DND-41 (cell line): Measurements from ENCODE around the gene CYP2W1.

Experiments
- ATAC-seq: fragments of 200-7000 bp; cut with Tn5 transposase; 3 replicates; pipeline ENCODE4 v1.9.1; 2021; ENCODE audit warnings: low read depth; ENCODE audit not compliant: insufficient read depth
- DNase-seq: peaks from one replicate; pipeline ENCODE4 v3.0.0-alpha.2; 2020
- H2AFZ ChIP-seq: 2 replicates; pipeline ENCODE4 v1.6.0; 2012; ENCODE audit warnings: low read depth, low read length
- H3K27ac ChIP-seq: 2 replicates; pipeline ENCODE4 v1.5.1; 2012; ENCODE audit warnings: low read length, inconsistent platforms
- H3K27me3 ChIP-seq: fragments of 200-600 bp; sonication (generic); 2 replicates; pipeline ENCODE4 v1.6.0; 2012; ENCODE audit warnings: low read length, mild to moderate bottlenecking, inconsistent platforms; ENCODE audit not compliant: insufficient read depth, poor library complexity
- H3K36me3 ChIP-seq: 2 replicates; pipeline ENCODE4 v1.5.1; 2012; ENCODE audit warnings: low read length, inconsistent platforms; ENCODE audit not compliant: insufficient read depth
- H3K4me1 ChIP-seq: 2 replicates; pipeline ENCODE4 v1.5.1; 2012; ENCODE audit warnings: mild to moderate bottlenecking, low read length; ENCODE audit not compliant: insufficient read depth
- H3K4me2 ChIP-seq: 2 replicates; pipeline ENCODE4 v1.6.0; 2012; ENCODE audit warnings: mild to moderate bottlenecking, moderate library complexity, low read length, inconsistent platforms; ENCODE audit not compliant: insufficient read depth
- H3K4me3 ChIP-seq, 2 experiments: fragments of 200-600 bp in 1 of 2; shearing (Covaris generic) in 1 of 2; 2 replicates each; pipeline ENCODE4 v1.5.1; 2012 to 2016; ENCODE audit warnings: inconsistent platforms in 2 of 2, low read length in 2 of 2, mild to moderate bottlenecking in 2 of 2, low read depth in 1 of 2, moderate library complexity in 1 of 2
- H3K79me2 ChIP-seq: 2 replicates; pipeline ENCODE4 v1.6.0; 2012; ENCODE audit warnings: low read length, inconsistent platforms; ENCODE audit not compliant: insufficient read depth
- H3K9ac ChIP-seq: 2 replicates; pipeline ENCODE4 v1.6.0; 2012; ENCODE audit warnings: low read depth, mild to moderate bottlenecking, inconsistent platforms, low read length, moderate library complexity
- H3K9me3 ChIP-seq: 2 replicates; pipeline ENCODE4 v1.5.1; 2012; ENCODE audit warnings: low read length, moderate library complexity, mild to moderate bottlenecking, inconsistent platforms; ENCODE audit not compliant: insufficient read depth, severe bottlenecking
- H4K20me1 ChIP-seq: 2 replicates; pipeline ENCODE4 v1.6.0; 2012; ENCODE audit warnings: low read length; ENCODE audit not compliant: insufficient read depth
- EZH2 ChIP-seq: IDR thresholded peaks from 3 replicates; pipeline ENCODE4 v1.6.1; 2012; ENCODE audit warnings: borderline replicate concordance, low read depth, mild to moderate bottlenecking, moderate library complexity, low read length, inconsistent platforms; ENCODE audit not compliant: severe bottlenecking
- TF ChIP-seq, protein P1 (sequence below): IDR thresholded peaks from 2 replicates; pipeline ENCODE4 v1.5.1; 2012; ENCODE audit warnings: borderline replicate concordance, low read length, moderate library complexity, mild to moderate bottlenecking; ENCODE audit not compliant: poor library complexity, severe bottlenecking; ENCODE audit errors: extremely low read depth

CYP2W1 gene

DNA sequence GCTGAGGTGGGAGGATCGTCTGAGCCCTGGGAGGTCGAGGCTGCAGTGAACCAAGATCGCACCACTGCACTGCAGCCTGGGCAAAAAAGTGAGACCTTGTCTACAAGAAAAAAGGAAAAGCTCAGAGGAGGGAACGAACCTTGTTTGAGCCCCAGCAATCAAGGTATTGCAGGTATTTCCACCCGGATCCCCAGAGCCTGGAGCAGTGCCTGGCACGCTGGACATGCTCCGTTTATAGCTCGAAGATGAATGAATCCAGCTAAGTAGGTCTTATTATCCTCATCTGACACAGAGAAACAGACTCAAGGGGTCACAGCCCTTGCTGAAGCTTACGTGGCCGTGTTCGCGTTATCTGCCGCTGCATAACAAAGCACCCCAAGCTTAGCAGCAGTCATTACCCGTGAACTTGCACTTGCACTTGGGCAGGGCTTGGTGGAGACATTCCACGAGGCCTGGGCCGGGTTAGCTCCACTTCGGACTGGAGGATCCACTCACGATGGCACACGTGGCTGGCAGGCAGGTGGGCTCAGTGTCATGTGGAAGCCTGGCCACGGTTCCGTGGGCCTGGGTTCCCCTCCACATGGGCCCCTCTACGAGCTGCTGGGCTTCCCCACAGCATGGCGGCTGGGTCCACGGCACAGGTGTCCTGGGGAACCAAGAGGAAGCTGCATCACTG is 4.4 kb upstream of the CYP2W1 start:
- Histone ChIP-seq H4K20me1 (peaks cover 16% of the 10 kb centered on the region), H3K36me3 (no peaks in the 10 kb centered on the region; the same call in 1 of the 2 replicates), H3K4me2 (no peak overlapping the region), H3K79me2 (peaks cover 18% of the 10 kb centered on the region), H3K27me3 (no peaks in the 10 kb centered on the region), H3K9ac (no peak overlapping the region), H3K27ac (no peak overlapping the region), H3K4me3 (no peak overlapping the region), H2AFZ (no peak overlapping the region), H3K9me3 (no peaks in the 10 kb centered on the region), H3K4me1 (peaks cover 14% of the 10 kb centered on the region)
- ATAC-seq: no peak
- no peak for DNase-seq
- no peak for TF ChIP-seq EZH2
- TF ChIP-seq, protein P1, sequence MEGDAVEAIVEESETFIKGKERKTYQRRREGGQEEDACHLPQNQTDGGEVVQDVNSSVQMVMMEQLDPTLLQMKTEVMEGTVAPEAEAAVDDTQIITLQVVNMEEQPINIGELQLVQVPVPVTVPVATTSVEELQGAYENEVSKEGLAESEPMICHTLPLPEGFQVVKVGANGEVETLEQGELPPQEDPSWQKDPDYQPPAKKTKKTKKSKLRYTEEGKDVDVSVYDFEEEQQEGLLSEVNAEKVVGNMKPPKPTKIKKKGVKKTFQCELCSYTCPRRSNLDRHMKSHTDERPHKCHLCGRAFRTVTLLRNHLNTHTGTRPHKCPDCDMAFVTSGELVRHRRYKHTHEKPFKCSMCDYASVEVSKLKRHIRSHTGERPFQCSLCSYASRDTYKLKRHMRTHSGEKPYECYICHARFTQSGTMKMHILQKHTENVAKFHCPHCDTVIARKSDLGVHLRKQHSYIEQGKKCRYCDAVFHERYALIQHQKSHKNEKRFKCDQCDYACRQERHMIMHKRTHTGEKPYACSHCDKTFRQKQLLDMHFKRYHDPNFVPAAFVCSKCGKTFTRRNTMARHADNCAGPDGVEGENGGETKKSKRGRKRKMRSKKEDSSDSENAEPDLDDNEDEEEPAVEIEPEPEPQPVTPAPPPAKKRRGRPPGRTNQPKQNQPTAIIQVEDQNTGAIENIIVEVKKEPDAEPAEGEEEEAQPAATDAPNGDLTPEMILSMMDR: no peak

DNA sequence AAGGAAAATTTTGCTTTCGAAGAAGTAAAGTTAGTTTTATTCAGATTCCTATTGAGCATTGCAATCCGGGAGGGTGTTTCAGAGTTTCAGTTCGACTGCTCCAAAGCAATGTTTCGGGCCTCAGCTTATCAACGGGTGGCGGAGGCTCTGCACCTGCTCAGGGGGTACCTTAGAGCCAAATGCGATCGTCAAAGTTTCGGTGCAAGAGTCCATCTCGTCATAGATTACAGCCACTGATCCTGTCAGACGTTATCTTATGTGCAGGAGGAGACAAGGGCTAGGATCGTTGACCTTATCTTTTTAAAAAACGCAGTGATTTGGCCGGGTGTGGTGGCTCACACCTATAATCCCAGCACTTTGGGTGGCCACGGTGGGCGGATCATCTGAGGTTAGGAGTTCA is 3.8 kb upstream of the CYP2W1 start:
- no peak overlapping the region for H2AFZ ChIP-seq
- no peaks in the 10 kb centered on the region; the same call in 1 of the 2 replicates for H3K36me3 ChIP-seq
- no peak overlapping the region for H3K9ac ChIP-seq
- no peaks in the 10 kb centered on the region for H3K9me3 ChIP-seq
- H4K20me1 ChIP-seq: peaks cover 10% of the 10 kb centered on the region; the same call in 1 of the 2 replicates
- H3K4me3 ChIP-seq: no peak overlapping the region
- H3K4me1 ChIP-seq: peaks cover 8% of the 10 kb centered on the region
- no peak overlapping the region for H3K27ac ChIP-seq
- ATAC-seq (no peak), DNase-seq (no peak)
- no peaks in the 10 kb centered on the region for H3K27me3 ChIP-seq
- no peak for TF ChIP-seq EZH2
- TF ChIP-seq, protein P1: no peak
- H3K4me2 ChIP-seq: no peak overlapping the region
- H3K79me2 ChIP-seq: peaks cover 12% of the 10 kb centered on the region

DNA sequence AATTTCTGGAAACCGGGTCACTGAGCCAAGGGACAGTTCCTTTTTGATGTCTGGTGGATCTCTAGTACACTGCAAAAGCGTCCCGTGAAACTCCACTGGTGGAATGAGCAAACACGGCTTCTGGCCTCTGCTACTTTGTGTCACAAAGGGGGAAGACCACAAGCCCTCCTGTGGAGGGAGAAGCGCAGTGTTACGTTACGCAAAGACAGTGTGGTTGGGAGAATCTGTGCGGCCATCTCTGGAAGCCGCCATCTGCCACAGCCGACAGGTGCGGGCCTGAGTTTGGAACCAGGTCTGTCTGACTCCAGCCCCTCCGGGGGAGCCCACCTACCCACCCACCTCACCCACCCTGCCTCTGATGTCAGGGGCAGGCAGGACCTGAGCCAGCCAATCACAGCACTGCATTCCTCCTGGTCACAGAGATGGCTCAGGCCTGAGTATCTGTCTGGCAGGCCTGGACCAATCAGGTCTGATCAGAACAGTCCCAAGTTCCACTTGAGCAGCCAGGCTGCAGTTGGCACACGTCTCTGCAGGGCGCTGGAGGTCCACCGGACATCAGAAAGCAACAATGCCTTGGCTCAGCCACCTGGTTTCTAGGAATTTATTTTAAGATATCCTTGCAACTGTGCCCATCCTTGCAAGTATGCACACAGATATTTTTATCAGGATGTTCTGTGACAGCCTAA is 3.0 kb upstream of the CYP2W1 start:
- Histone ChIP-seq H3K4me2 (no peak overlapping the region), H3K4me1 (peaks cover 5% of the 10 kb centered on the region), H3K9ac (no peak overlapping the region), H3K9me3 (no peaks in the 10 kb centered on the region), H3K27ac (no peak overlapping the region), H3K27me3 (no peaks in the 10 kb centered on the region), H3K4me3 (no peak overlapping the region), H4K20me1 (0 out of 2 replicates have a peak, but pooled peaks cover 2% of the 10 kb centered on the region), H2AFZ (no peak overlapping the region), H3K36me3 (no peaks in the 10 kb centered on the region; the same call in 1 of the 2 replicates), H3K79me2 (peaks cover 3% of the 10 kb centered on the region)
- ATAC-seq (no peak), DNase-seq (no peak)
- no peak for TF ChIP-seq EZH2
- TF ChIP-seq, protein P1: no peak
